ENCODE results near the gene HOGA1. TPM values are rescaled to one million over a fixed set of nuclear protein-coding genes. Genes with fewer than 3 reads are reported as not detected.
A peak's percentile ranks its signal among the peaks of the same experiment; 100 is the strongest.

The HOGA1 gene
- total and polyA plus RNA-seq, 2 of the 13 experiments (the other 11 are each of a cell fraction or from before 2014, with no cell fraction given) = 7.6 to 19.5 TPM

DNA sequence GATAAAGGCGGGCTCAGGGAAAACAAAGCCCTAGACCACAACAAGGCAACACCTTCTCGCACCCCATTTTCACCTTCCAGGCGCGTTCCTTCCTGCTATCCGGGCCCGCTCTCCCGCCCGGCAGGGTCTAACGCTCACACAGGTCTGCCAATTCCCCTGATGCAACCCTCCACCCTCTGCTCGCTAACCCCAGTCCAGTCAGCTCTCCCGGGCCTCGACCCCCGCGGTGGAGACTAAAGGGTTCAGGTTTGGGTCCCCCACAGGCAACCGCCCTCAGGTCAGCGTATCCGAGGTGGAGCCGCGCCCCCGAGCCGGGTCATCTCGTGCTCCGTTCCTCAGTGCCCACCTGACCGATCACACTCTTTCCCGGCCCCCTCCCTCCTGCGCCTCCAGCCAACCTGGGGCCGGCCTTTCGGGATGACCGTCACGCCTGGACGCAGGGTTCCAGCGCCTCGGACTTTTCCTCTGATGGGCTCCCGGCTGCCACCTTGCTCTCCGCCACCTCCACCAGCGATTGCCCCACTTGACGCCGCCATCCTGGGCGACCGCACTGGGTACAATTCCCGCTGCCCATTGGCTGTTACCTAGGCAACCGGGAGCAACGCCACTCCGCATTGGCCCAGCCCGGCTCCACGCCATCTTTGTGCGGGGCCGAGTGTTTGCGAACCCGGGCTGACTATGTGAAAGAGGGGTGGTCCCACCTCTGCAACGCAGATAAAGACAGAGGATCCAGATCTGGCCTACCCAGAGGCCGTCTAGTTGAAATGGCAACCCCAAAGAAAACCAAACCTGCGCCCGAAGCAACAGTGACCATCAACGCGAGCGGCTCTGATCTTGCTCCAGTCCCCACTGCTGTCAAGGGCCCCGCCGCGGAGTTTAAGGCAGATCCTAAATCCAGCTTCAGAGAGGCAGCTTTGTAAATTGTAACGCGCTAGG is 49.0 kb downstream of the HOGA1 start, which contains the start of gene MORN4 (continued):
- TF ChIP-seq ZNF558 (CRISPR knock-in tag; IDR thresholded peaks at IDR 0.05; ENCODE audit: borderline replicate concordance) (no peak), ZNF878 (CRISPR knock-in tag; IDR thresholded peaks at IDR 0.05) (no peak), ZNF468 (CRISPR knock-in tag; IDR thresholded peaks at IDR 0.05) (no peak), PPARG (CRISPR knock-in tag; conservative IDR thresholded peaks at IDR 0.05) (no peak), ZNF326 (CRISPR knock-in tag; IDR thresholded peaks at IDR 0.05; ENCODE audit: borderline replicate concordance) (no peak), GLMP (CRISPR knock-in tag; IDR thresholded peaks at IDR 0.05; ENCODE audit: borderline replicate concordance) (no peak), MXI1 (IDR thresholded peaks at IDR 0.05; ENCODE audit: borderline replicate concordance, low read depth, low read length) (peak; percentile 92; the same call in 1 of the 3 replicates), CEBPB (IDR thresholded peaks at IDR 0.05; ENCODE audit: borderline replicate concordance, low read depth, low read length) (peak; percentile 73), ZNF761 (CRISPR knock-in tag; conservative IDR thresholded peaks at IDR 0.05) (no peak), ZSCAN25 (CRISPR knock-in tag; IDR thresholded peaks at IDR 0.05) (no peak; the same call in 1 of the 2 replicates), TRAFD1 (CRISPR knock-in tag; IDR thresholded peaks at IDR 0.05; ENCODE audit: borderline replicate concordance) (no peak), ZNF460 (CRISPR knock-in tag; IDR thresholded peaks at IDR 0.05; ENCODE audit: borderline replicate concordance) (no peak), ZNF264 (CRISPR knock-in tag; IDR thresholded peaks at IDR 0.05) (no peak), GABPA (IDR thresholded peaks at IDR 0.05; ENCODE audit: low read depth, low read length) (no peak), GABPA (CRISPR knock-in tag; IDR thresholded peaks at IDR 0.05; ENCODE audit: low read depth) (0 out of 2 replicates have a peak, but pooled peaks have one; percentile 15), ZNF180 (CRISPR knock-in tag; IDR thresholded peaks at IDR 0.05; ENCODE audit: borderline replicate concordance, low read depth) (no peak), ZNF879 (CRISPR knock-in tag; IDR thresholded peaks at IDR 0.05) (no peak; the same call in 1 of the 2 replicates)
- TF ChIP-seq, protein P1, sequence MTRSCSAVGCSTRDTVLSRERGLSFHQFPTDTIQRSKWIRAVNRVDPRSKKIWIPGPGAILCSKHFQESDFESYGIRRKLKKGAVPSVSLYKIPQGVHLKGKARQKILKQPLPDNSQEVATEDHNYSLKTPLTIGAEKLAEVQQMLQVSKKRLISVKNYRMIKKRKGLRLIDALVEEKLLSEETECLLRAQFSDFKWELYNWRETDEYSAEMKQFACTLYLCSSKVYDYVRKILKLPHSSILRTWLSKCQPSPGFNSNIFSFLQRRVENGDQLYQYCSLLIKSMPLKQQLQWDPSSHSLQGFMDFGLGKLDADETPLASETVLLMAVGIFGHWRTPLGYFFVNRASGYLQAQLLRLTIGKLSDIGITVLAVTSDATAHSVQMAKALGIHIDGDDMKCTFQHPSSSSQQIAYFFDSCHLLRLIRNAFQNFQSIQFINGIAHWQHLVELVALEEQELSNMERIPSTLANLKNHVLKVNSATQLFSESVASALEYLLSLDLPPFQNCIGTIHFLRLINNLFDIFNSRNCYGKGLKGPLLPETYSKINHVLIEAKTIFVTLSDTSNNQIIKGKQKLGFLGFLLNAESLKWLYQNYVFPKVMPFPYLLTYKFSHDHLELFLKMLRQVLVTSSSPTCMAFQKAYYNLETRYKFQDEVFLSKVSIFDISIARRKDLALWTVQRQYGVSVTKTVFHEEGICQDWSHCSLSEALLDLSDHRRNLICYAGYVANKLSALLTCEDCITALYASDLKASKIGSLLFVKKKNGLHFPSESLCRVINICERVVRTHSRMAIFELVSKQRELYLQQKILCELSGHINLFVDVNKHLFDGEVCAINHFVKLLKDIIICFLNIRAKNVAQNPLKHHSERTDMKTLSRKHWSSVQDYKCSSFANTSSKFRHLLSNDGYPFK (CRISPR knock-in tag; IDR thresholded peaks at IDR 0.05; ENCODE audit: borderline replicate concordance) = peak; percentile 95
- TF ChIP-seq, protein P2, sequence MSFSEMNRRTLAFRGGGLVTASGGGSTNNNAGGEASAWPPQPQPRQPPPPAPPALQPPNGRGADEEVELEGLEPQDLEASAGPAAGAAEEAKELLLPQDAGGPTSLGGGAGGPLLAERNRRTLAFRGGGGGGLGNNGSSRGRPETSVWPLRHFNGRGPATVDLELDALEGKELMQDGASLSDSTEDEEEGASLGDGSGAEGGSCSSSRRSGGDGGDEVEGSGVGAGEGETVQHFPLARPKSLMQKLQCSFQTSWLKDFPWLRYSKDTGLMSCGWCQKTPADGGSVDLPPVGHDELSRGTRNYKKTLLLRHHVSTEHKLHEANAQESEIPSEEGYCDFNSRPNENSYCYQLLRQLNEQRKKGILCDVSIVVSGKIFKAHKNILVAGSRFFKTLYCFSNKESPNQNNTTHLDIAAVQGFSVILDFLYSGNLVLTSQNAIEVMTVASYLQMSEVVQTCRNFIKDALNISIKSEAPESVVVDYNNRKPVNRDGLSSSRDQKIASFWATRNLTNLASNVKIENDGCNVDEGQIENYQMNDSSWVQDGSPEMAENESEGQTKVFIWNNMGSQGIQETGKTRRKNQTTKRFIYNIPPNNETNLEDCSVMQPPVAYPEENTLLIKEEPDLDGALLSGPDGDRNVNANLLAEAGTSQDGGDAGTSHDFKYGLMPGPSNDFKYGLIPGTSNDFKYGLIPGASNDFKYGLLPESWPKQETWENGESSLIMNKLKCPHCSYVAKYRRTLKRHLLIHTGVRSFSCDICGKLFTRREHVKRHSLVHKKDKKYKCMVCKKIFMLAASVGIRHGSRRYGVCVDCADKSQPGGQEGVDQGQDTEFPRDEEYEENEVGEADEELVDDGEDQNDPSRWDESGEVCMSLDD (CRISPR knock-in tag; IDR thresholded peaks at IDR 0.05; ENCODE audit: borderline replicate concordance) = no peak
- TF ChIP-seq, protein P3, sequence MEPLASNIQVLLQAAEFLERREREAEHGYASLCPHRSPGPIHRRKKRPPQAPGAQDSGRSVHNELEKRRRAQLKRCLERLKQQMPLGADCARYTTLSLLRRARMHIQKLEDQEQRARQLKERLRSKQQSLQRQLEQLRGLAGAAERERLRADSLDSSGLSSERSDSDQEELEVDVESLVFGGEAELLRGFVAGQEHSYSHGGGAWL (CRISPR knock-in tag; IDR thresholded peaks at IDR 0.05) = 0 out of 2 replicates have a peak, but pooled peaks have one; percentile 21

Measured in HepG2 (cell line).